Activated T-helper 1 cell treated with anti-CD3 and anti-CD28 coated beads, Interleukin-2, amount 50 U/mL, for 16 hours (primary cell): ENCODE results near the gene PSMD14.

Experiments
- DNase-seq, 2 donors: peaks; one replicate each; pipeline ENCODE4 v3.0.0-alpha.2; 2020; ENCODE audit warnings: low read depth in 1 of 2, low spot score in 1 of 2

PSMD14 gene

DNA sequence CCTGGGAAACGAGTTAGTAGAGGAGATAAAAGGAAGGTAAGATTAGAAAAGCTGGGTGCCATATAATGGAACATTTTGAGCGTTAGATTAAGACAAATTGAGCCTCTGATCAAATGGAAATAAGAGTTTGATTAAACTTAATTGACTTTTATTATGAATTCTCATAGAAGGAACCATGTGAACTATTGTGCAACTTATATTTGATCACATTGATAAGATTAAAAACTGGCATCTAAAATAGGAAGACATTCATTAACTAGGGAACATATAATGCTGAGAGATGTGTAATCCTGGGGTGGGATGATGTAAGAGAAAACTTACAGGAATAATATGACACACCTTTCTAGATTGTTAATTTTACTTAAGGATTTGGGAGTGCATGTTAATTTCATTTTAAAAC is 130.4 kb downstream of the PSMD14 start:
- DNase-seq = no peak

DNA sequence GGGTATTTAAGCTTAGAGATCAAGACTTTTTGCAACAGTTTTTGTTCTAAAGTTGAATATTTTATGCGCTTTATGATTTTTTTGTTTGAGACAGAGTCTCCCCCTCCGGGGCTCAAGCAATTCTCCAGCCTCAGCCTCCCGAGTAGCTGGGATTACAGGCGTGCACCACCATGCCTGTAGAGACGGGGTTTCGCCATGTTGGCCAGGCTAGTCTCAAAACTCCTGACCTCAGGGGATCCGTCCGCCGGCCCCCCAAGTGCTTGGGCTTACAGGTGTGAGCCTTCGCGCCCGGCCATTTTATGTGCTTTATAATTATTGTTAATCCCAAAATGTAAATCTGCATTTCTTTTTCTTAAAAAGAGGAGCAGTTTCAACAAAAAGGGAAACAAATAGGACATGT is 136.9 kb downstream of the PSMD14 start:
- DNase-seq = no peak

DNA sequence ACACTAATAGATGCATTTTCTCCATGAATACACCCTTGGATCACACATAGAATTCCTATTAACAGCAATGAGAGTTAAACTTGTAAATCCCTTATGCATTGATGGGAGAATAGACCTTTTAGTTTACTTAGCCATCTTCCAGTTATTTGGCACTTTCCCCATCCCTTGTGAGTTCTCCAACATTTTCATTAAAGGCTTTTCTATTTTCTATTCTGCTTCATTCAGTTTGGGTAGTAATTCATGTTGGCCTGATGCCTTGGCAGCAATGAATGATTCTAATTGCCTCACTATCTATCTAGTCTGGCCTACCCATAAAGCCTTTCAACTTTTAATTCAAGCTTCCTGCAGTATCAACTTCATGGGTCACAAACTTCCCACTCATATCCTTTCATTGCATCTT is 140.2 kb downstream of the PSMD14 start:
- DNase-seq = no peak
